Left ventricle myocardium inferior (tissue), 1 donor: ENCODE measurements around the gene COL16A1. TPM values are rescaled to one million over a fixed set of nuclear protein-coding genes. Genes with fewer than 3 reads are reported as not detected.
"Not testable (repeated sequence)": the region's sequence is repeated elsewhere in the genome, so short reads cannot be mapped to it uniquely, and the experiment has no call there.

ENCODE experiments used
- DNase-seq: peaks from one replicate; pipeline ENCODE4 v3.0.0-alpha.2; 2020
- H3K27ac ChIP-seq: fragments of 200-600 bp; replicated peaks from 2 replicates; pipeline ENCODE4 v1.8.0; 2021
- H3K27me3 ChIP-seq: fragments of 200-600 bp; 2 replicates; pipeline ENCODE4 v1.8.0; 2021; ENCODE audit warnings: low read depth
- H3K36me3 ChIP-seq: fragments of 200-600 bp; 2 replicates; pipeline ENCODE4 v1.8.0; 2021
- H3K4me1 ChIP-seq: fragments of 200-600 bp; 2 replicates; pipeline ENCODE4 v1.8.0; 2021
- H3K4me3 ChIP-seq: fragments of 200-600 bp; 2 replicates; pipeline ENCODE4 v1.8.0; 2021; ENCODE audit warnings: mild to moderate bottlenecking, moderate library complexity
- H3K9me3 ChIP-seq: fragments of 200-600 bp; replicated peaks from 2 replicates; pipeline ENCODE4 v1.8.0; 2021
- CTCF ChIP-seq: fragments of 200-600 bp; IDR thresholded peaks from 2 replicates; pipeline ENCODE4 v1.8.0; 2021; ENCODE audit warnings: antibody characterized with exemption, mild to moderate bottlenecking, borderline replicate concordance
- intact Hi-C: fragments of 100-400 bp; cut with micrococcal nuclease; formaldehyde crosslinking; loops from one replicate; pipeline ENCODE4 v1.11.0; 2022
- total RNA-seq: library from RNA; stranded (reverse); fragmentation: NEBNext Ultra II Directional; extraction: Animal tissue kit (Norgen Biotek cat#: 25700); gene quantifications from one replicate; pipeline ENCODE4 v1.2.1, GENCODE V29; 2021
- donor health status: DM: no; HTN: yes; CAD: no; lungs with severe emphysema.

COL16A1 gene
- total RNA-seq, 1 donor from 2014 or later = 18.3 TPM

GRCh38 chr1:31712630-31713029, 8.8 kb upstream of the COL16A1 start:
- Histone ChIP-seq H3K27ac (peak overlapping the region; percentile 99), H3K9me3 (no peaks in the 10 kb centered on the region), H3K27me3 (no peaks in the 10 kb centered on the region), H3K36me3 (no peaks in the 10 kb centered on the region), H3K4me3 (no peak overlapping the region), H3K4me1 (peaks cover 42% of the 10 kb centered on the region)
- peak; percentile 50 for DNase-seq
- intact Hi-C loops = loop anchor here (5.0 to 10.0 kb wide), 2 partner anchors 45 to 72 kb away; no protein-coding TSS in a partner anchor
- TF ChIP-seq CTCF = no peak

- no peak for TF ChIP-seq CTCF
- H3K27me3 ChIP-seq = no peaks in the 10 kb centered on the region
- no peaks in the 10 kb centered on the region for H3K36me3 ChIP-seq
- no peak for DNase-seq
- intact Hi-C loops = loop anchor here (5.0 to 10.0 kb wide), 2 partner anchors 45 to 73 kb away; no protein-coding TSS in a partner anchor
- H3K27ac ChIP-seq = peak overlapping the region; percentile 99
- peaks cover 42% of the 10 kb centered on the region for H3K4me1 ChIP-seq
- H3K4me3 ChIP-seq = no peak overlapping the region
- no peaks in the 10 kb centered on the region for H3K9me3 ChIP-seq
Observed at GRCh38 chr1:31712068-31712467, 8.3 kb upstream of the COL16A1 start.

- peaks cover 31% of the 10 kb centered on the region for H3K4me1 ChIP-seq
- H3K36me3 ChIP-seq = no peaks in the 10 kb centered on the region
- no peak for TF ChIP-seq CTCF
- no peak overlapping the region for H3K27ac ChIP-seq
- no peak overlapping the region for H3K4me3 ChIP-seq
- H3K27me3 ChIP-seq = peaks cover 9% of the 10 kb centered on the region
- intact Hi-C loops = no loop called here
- no peak for DNase-seq
- no peaks in the 10 kb centered on the region for H3K9me3 ChIP-seq
Observed at GRCh38 chr1:31708324-31708723, 4.5 kb upstream of the COL16A1 start.

GRCh38 chr1:31707711-31708110, 3.9 kb upstream of the COL16A1 start:
- Histone ChIP-seq H3K36me3 (no peaks in the 10 kb centered on the region), H3K27ac (no peak overlapping the region), H3K27me3 (peaks cover 9% of the 10 kb centered on the region), H3K9me3 (no peaks in the 10 kb centered on the region), H3K4me1 (peaks cover 31% of the 10 kb centered on the region), H3K4me3 (no peak overlapping the region)
- peak; percentile 11 for TF ChIP-seq CTCF
- intact Hi-C loops = no loop called here
- DNase-seq = no peak

- H3K36me3 ChIP-seq, H3K27me3 ChIP-seq, H3K9me3 ChIP-seq, H3K4me3 ChIP-seq, intact Hi-C loops, H3K27ac ChIP-seq, DNase-seq: not testable (repeated sequence)
- H3K4me1 ChIP-seq = peaks cover 31% of the 10 kb centered on the region
Observed at GRCh38 chr1:31707059-31707600, 3.3 kb upstream of the COL16A1 start.

GRCh38 chr1:31706384-31707058, 2.7 kb upstream of the COL16A1 start:
- no peaks in the 10 kb centered on the region for H3K9me3 ChIP-seq
- no peak overlapping the region for H3K27ac ChIP-seq
- TF ChIP-seq CTCF = no peak
- no peak for DNase-seq
- H3K36me3 ChIP-seq = no peaks in the 10 kb centered on the region
- intact Hi-C loops = no loop called here
- H3K27me3 ChIP-seq = peaks cover 9% of the 10 kb centered on the region
- H3K4me1 ChIP-seq = peaks cover 35% of the 10 kb centered on the region
- H3K4me3 ChIP-seq = no peak overlapping the region
